ENCODE data around the gene TMEM219. TPM values are rescaled to one million over a fixed set of nuclear protein-coding genes. Genes with fewer than 3 reads are reported as not detected.

TMEM219 gene
- total RNA-seq, 1 experiment from 2014 or later: 69.6 TPM

DNA sequence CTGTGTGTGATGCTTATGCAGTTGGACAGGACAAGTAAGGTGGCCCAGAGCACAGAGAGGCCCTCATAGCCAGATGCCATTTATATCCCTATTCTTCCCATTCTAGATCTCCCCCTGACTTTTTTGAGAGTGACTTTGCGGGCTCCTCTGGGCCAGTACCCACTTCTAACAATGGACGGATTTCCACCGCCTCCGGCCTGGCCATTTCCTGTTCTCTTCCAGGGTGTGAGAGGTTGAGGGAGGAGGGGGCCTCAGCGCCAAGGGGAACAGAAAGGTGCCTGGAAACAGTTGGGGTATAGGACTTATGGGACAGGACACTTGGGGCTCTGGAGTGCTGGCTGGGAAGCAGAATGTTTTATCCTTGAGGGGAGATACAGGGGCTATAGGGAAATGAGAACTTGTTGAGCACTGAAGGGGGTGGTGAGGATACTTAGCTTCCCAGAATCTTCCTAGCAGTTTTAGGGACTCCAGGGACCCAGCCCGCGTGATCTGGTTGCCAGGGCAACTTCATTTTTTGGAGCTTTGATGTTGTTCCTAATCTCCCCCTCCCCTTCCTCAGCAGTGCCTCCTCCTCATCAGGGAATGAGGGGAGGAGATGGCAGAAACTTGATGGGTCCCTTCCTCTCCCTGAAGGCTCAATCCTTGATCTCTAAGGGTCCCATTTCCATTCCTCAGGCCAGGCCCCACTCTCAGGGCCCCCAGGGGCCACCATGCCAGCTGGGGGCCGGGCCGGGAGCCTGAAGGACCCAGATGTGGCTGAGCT, 15.4 kb downstream of the TMEM219 start (continued):
- TF ChIP-seq, protein P1, sequence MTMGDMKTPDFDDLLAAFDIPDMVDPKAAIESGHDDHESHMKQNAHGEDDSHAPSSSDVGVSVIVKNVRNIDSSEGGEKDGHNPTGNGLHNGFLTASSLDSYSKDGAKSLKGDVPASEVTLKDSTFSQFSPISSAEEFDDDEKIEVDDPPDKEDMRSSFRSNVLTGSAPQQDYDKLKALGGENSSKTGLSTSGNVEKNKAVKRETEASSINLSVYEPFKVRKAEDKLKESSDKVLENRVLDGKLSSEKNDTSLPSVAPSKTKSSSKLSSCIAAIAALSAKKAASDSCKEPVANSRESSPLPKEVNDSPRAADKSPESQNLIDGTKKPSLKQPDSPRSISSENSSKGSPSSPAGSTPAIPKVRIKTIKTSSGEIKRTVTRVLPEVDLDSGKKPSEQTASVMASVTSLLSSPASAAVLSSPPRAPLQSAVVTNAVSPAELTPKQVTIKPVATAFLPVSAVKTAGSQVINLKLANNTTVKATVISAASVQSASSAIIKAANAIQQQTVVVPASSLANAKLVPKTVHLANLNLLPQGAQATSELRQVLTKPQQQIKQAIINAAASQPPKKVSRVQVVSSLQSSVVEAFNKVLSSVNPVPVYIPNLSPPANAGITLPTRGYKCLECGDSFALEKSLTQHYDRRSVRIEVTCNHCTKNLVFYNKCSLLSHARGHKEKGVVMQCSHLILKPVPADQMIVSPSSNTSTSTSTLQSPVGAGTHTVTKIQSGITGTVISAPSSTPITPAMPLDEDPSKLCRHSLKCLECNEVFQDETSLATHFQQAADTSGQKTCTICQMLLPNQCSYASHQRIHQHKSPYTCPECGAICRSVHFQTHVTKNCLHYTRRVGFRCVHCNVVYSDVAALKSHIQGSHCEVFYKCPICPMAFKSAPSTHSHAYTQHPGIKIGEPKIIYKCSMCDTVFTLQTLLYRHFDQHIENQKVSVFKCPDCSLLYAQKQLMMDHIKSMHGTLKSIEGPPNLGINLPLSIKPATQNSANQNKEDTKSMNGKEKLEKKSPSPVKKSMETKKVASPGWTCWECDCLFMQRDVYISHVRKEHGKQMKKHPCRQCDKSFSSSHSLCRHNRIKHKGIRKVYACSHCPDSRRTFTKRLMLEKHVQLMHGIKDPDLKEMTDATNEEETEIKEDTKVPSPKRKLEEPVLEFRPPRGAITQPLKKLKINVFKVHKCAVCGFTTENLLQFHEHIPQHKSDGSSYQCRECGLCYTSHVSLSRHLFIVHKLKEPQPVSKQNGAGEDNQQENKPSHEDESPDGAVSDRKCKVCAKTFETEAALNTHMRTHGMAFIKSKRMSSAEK (CRISPR knock-in tag; IDR thresholded peaks at IDR 0.05; ENCODE audit: borderline replicate concordance): no peak
- TF ChIP-seq FOXP1 (CRISPR knock-in tag; IDR thresholded peaks at IDR 0.05; ENCODE audit: borderline replicate concordance) (no peak), FOXJ3 (CRISPR knock-in tag; IDR thresholded peaks at IDR 0.05; ENCODE audit: borderline replicate concordance) (no peak), E2F1 (CRISPR knock-in tag; IDR thresholded peaks at IDR 0.05) (no peak), AFF4 (CRISPR knock-in tag; IDR thresholded peaks at IDR 0.05; ENCODE audit: borderline replicate concordance) (no peak)

- Mint-ChIP-seq H3K36me3 (peaks cover 42% of the 10 kb centered on the region), H3K9me3 (peaks cover 3% of the 10 kb centered on the region), H3K27me3 (ENCODE audit: low read depth) (peaks cover 4% of the 10 kb centered on the region), H3K4me1 (peaks cover 27% of the 10 kb centered on the region), H3K27ac (no peak overlapping the region), H3K4me3 (no peak overlapping the region)
- DNase-seq (ENCODE audit: low spot score): no peak
- no peak for TF ChIP-seq NR2C2 (CRISPR knock-in tag; IDR thresholded peaks at IDR 0.05)
- TF ChIP-seq IRF2 (CRISPR knock-in tag; IDR thresholded peaks at IDR 0.05; ENCODE audit: borderline replicate concordance, low read depth): no peak
- no peak for TF ChIP-seq TEAD4 (CRISPR knock-in tag; IDR thresholded peaks at IDR 0.05)
- TF ChIP-seq ZNF219 (CRISPR knock-in tag; IDR thresholded peaks at IDR 0.05; ENCODE audit: borderline replicate concordance): no peak
- no peak for ATAC-seq
- CTCF ChIA-PET: interaction anchor here (1.8 to 5.5 kb wide), 2 partner anchors 23 to 53 kb away, joined by 5 to 36 read pairs; partner anchors contain the start of gene TLCD3B
- POLR2A ChIA-PET: no interaction called here
These were observed 16.2 kb downstream of the TMEM219 start for GRCh38 chr16:29978081-29978480.

DNA sequence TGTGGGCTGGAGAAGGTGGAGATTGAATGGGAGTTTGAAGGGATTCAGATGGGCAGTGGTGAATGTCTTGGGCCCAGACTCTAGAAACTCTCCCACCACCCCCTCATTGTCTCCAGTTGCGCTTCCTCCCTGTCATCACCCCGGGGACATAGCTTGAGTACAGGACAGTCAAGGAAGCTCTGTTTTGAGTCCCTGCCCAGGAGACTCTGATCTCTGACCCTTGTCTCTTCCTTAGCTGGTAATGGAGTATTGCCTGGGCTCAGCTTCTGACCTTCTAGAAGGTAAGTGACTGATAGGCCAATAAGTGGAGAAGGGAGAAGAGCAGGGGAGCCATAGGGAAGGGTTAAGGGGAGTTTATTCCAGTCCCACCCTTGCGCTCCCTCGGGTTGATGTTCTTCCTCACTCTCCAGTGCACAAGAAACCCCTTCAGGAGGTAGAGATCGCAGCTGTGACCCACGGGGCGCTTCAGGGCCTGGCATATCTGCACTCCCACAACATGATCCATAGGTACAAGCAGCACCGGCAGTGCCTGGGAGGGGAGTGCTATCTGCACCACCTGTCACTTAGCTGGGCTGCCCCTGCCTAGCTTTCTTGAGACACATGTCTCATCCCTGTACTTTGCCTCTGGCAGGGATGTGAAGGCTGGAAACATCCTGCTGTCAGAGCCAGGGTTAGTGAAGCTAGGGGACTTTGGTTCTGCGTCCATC, 16.8 kb downstream of the TMEM219 start:
- ChIA-PET POLR2A (no interaction called here), CTCF (interaction anchor here (1.8 to 1.9 kb wide), 2 partner anchors 22 to 53 kb away, joined by 4 to 5 read pairs; partner anchors contain the start of gene TLCD3B)
- Mint-ChIP-seq H3K36me3 (peaks cover 44% of the 10 kb centered on the region), H3K27me3 (ENCODE audit: low read depth) (no peaks in the 10 kb centered on the region), H3K4me1 (peaks cover 27% of the 10 kb centered on the region), H3K27ac (no peak overlapping the region), H3K9me3 (no peaks in the 10 kb centered on the region), H3K4me3 (no peak overlapping the region)
- TF ChIP-seq USF2 (CRISPR knock-in tag; IDR thresholded peaks at IDR 0.05): no peak
- TF ChIP-seq AFF4 (CRISPR knock-in tag; IDR thresholded peaks at IDR 0.05; ENCODE audit: borderline replicate concordance): no peak
- TF ChIP-seq, protein P2, sequence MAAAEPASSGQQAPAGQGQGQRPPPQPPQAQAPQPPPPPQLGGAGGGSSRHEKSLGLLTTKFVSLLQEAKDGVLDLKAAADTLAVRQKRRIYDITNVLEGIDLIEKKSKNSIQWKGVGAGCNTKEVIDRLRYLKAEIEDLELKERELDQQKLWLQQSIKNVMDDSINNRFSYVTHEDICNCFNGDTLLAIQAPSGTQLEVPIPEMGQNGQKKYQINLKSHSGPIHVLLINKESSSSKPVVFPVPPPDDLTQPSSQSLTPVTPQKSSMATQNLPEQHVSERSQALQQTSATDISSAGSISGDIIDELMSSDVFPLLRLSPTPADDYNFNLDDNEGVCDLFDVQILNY (CRISPR knock-in tag; IDR thresholded peaks at IDR 0.05): no peak
- no peak for TF ChIP-seq ZNF121 (CRISPR knock-in tag; IDR thresholded peaks at IDR 0.05)
- TF ChIP-seq TEAD4 (CRISPR knock-in tag; IDR thresholded peaks at IDR 0.05): no peak
- no peak for ATAC-seq
- DNase-seq (ENCODE audit: low spot score): no peak
